HG02610 (cell line): ENCODE measurements around the gene CHST11.
"Not testable (repeated sequence)": the region's sequence is repeated elsewhere in the genome, so short reads cannot be mapped to it uniquely, and the experiment has no call there.

Source experiments
- ATAC-seq: cut with Tn5 transposase; IDR thresholded peaks from one replicate; pipeline ENCODE4 v1.9.1; 2021; ENCODE audit warnings: mild to moderate bottlenecking, moderate library complexity; ENCODE audit not compliant: unreplicated experiment

The CHST11 gene

GRCh38 chr12:104522985-104523722 lies 66.4 kb downstream of the CHST11 start:
- no peak for ATAC-seq

GRCh38 chr12:104524034-104524832 lies 67.5 kb downstream of the CHST11 start:
- ATAC-seq = no peak

DNA sequence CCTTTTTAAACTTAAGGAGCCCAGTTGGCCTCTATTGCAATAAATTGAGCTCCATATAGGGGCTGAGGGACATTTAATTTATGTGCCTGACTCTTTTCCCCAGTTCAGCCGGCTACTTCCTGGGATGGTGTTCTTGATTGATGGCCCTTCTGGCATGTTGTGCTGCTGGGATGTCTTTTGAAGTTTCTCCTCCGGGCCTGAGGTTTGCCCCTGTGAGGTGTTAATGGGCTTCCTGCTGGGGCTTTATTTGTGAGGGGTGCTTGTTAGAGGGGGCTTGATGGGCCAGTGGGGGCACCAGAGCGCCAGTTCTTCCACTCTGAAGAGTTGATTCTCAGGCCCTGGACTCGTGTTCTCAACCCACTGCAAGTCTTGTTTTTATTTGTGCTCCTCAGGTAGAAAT lies 69.6 kb downstream of the CHST11 start:
- ATAC-seq = no peak

- no peak for ATAC-seq
Observed at GRCh38 chr12:104526751-104527150, 70.0 kb downstream of the CHST11 start.

- not testable (repeated sequence) for ATAC-seq
Observed at GRCh38 chr12:104527653-104528052, 70.9 kb downstream of the CHST11 start.

DNA sequence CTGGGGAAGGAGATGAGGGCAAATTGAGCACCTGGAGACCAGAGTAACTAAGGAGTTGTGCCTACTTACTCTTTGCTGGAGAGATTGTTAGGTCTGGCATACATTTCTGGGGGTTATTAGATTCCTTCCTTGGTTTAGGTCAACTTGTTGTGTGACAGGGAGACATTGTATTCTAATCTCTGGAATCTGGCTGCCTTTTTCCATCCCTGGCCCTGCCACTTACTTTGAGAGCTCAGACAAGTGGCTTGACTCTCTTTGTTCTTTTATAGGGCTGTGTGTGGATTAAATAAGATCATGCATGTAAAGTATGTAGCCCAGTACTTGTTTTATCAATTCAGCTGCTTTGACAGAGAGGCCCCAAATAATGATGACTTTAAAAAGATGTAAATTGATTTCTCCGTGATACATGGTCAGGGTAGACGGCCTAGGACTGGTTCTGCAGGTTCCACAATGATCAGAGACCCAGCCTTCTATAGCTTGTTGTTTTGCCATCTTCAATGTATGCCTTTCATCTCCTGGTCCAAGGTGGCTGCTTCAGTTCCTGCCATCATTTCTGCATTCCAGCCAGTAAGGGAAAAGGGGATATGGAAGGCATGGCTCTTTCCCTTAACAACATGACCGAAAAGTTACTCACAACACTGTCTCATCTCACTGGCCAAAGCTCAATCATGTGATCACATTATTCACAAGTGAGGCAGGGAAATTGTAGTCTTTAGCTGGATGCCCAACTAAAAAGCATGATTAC lies 72.6 kb downstream of the CHST11 start:
- ATAC-seq = no peak

- ATAC-seq = no peak
Observed at GRCh38 chr12:104532636-104533035, 75.9 kb downstream of the CHST11 start.

DNA sequence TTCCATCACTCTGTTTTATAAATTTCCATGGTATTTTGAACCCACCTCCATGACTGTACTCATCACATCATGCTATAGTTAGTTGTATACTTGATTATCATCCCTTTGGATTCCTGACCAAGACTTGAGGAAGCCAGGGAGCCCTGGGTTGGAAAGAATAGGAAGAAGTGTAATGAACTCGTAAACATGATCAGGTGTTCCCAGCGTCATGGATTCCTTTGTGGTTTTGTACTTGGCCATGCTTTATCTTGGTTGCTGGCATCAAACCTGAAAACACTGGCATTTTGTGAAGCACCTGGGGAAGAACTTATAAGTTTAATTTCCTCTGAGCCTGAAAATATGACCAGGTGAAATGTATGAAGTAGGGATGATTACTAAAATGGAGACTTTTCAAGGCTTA lies 76.4 kb downstream of the CHST11 start:
- no peak for ATAC-seq

DNA sequence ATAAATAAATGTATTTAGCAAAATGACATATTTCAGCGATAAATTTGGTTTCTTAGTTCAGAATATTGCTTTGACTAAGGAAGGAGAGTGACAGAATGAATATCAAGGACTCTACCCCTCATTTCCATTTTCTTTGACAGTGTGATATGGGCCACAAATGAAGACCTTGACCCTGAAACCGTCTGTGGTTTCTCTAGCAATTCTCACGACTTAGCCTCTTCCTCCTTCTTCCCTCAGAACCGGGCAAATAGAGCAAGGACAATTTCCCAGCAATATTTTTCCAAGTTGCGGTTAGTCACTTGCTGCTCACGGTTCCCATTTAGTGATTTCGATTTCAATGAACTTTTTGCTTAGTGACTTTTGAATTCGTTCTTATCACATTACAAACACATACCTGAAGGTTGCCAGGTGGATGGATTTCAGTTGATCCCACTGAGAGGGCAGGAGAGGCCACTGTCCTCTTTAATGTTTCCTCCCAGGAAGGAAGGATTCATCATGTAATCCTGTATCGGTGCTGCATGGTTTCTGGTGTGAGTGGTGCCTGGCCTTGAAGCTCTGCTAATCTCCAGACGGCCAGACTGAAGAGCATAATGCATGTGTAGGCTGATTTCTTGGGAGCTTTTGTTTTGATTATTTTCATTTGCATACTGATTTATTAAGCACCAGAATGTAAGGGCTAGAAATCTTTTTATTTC lies 77.6 kb downstream of the CHST11 start:
- ATAC-seq = no peak

- no peak for ATAC-seq
Observed at GRCh38 chr12:104534857-104535248, 78.1 kb downstream of the CHST11 start.

DNA sequence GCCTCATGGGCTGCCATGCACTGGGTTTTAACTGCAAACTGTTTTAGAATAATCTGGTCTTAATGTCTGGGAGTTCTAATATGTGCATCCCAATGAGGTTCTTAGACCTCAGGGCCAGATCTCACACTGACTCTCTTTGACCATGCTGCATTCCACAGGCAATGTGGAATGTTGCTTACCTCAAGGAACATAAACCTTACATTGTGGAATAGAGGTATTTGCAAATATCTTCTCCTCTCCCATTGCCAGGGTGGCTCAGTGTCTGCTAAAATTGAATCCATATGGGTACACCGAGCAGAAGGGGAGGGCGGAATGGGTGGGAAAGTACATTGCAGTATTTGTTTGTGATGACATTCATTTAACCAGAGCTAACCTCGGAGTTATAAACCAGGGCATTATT lies 78.6 kb downstream of the CHST11 start:
- ATAC-seq = no peak

- ATAC-seq = peak; percentile 62
Observed at GRCh38 chr12:104536841-104537240, 80.1 kb downstream of the CHST11 start.

DNA sequence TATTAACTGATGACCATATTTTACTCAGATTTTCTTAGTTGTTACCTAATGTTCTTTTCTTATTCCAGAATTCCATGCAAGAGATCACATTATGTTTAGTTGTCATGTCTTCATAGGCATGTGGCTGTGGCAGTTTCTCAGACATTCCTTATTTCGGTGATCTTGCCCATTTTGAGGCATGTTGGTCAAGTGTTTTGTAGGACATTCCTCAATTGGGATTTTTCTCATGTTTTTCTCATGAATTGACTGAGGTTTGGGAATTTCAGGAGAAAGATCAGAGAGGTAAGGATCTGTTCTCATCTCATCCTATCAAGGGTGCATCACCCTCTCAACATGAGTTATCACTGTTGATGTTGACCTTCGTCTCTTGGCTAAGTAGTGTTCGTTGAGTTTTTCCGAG lies 81.3 kb downstream of the CHST11 start:
- ATAC-seq = no peak

DNA sequence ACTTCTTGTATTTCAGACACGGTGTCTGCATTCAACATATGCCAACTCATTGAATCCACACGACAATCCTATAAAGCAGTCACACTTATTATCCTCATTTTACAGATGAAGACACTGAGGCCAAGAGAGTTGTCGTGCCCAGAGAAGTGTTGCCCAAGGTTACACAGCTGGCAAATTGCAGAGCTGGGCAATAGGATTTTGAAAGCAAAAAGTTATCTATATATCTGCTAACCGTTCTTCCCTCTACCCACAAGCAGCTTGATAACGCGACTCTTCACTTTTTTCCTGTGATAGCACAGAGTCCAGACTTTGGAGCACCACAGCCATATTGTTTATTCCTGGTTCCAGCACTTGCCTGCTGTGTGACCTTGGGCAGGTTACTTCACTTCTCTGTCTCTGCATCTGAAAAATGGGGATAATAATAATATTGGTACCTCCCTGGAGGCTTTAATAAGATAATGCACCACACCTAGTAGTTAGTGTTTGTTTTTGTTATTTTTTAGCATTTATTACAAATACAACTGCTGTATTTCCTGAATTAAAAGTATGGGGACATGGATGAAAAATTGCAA lies 82.2 kb downstream of the CHST11 start:
- no peak for ATAC-seq

GRCh38 chr12:104544836-104545235 lies 88.1 kb downstream of the CHST11 start:
- no peak for ATAC-seq

DNA sequence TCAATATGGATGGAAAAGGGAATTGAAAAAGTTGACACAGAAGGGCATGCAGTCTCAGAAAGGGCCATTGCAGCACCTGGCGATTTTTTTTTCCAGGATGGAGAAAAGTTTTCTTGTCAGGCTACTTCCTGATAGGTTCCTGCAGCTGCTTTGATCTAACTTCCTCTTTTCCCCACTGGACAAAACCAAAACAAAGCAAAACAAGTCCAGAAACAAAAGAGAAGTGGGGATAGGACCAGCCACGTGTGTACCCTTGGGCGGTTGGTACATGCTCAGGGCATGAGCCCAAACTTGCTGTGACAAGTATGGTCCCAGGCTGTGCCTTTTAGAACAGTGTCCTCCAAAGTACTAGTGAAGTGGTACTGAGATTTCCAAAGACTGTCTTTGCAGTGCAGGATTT lies 89.8 kb downstream of the CHST11 start:
- no peak for ATAC-seq

DNA sequence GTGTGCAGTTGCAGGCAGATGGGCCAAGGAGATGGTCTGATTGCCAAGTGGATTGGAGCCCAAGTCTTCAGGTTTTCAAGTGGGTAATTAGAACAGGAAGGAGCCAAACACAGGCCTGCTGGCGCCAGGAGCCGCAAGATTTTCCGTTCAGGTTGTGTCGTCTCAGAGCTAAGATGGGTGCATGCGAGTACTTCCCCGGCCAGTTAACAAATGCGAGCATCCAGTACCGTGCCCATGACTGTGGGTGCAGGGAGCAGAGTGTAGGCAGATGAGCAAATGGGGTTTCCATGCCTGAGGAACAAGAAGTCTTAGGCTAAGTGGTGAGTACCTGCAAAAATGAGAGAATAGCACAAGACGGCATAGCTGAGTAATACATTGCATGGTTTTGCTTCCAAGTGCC lies 90.5 kb downstream of the CHST11 start:
- ATAC-seq = no peak

DNA sequence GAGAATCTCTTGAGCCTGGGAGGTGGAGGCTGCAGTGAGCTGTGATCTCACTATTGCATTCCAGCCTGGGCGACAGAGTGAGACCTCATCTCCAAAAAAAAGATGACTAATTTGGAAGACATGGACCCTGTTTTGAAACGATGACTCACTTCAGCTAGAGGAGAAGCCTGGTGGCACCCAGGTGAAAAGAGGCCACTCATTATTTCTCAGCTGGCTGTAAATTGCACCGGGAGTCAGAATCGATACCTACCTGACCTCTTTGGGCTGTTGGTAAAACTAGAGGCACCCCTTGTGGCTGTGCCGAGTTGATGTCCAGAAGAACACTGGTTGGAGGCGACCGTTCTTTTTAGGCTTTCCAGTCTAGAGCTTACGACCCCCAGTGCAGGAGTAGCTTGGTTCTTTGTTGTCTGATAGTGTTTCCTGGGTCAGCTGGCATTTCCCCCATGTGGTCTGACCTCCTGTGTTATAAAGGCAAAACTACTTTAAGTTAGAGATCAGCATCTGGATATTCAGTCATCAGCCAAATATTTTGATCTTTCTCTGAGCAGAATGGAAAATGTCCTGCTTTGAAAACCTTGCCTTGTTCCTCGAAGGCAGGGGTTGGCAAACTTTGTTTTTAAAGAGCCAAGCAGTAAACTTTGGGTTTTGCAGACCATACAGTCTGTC lies 93.2 kb downstream of the CHST11 start:
- no peak for ATAC-seq

DNA sequence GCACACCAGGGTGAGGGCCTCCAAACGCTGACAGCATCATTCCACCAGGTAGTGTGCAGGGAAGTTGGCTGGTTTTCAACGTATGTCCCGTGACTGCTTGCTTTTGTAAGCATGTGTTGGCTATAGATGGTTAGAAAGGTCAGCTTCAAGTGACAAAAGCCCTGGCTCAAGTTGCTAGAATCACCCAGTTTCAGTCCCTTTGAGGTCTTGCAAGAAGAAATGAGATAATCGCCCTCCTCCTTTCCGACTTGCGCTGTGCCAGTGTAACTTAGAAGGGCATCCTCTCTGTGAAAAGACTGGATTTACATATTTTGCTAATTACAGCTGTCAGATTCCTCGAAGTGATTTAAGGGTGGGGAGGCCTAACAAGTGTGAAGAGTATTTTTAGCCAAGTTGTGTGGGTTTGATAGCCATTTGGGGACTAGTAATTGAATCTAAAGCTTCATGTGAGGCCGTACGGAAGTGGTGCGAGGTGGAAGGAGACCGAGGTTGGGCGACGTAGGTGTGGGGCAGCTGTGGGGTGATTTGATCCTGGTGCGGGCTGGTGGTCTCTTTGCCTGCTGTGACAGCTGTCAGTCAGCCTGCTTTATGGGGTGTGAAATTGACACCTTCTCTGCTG lies 94.7 kb downstream of the CHST11 start:
- ATAC-seq = peak; percentile 49

- ATAC-seq = no peak
Observed at GRCh38 chr12:104553421-104553820, 96.7 kb downstream of the CHST11 start.
